HepG2 (cell line): ENCODE data around the gene PTGIS. TPM values are rescaled to one million over a fixed set of nuclear protein-coding genes. Genes with fewer than 3 reads are reported as not detected.

Experiments
- DNMT3B ChIP-seq: conservative IDR thresholded peaks from 2 replicates; pipeline ENCODE4 v1.6.1; 2016; ENCODE audit warnings: missing biosample characterization, control low read depth
- HHEX ChIP-seq: IDR thresholded peaks from 2 replicates; pipeline ENCODE4 v1.6.1; 2016; ENCODE audit warnings: control low read depth
- HOXA3 ChIP-seq: sonication (generic); formaldehyde crosslinking; IDR thresholded peaks from 2 replicates; pipeline ENCODE4 v1.5.0; 2020; ENCODE audit warnings: missing genetic modification reagents
- MAZ ChIP-seq, 2 experiments: sonication (generic) in 1 of 2; formaldehyde crosslinking in 1 of 2; IDR thresholded peaks; 2 replicates each; pipeline versions ENCODE4 v1.5.0 to v1.6.1; 2012 to 2020; ENCODE audit warnings: low read depth in 2 of 2, mild to moderate bottlenecking in 2 of 2, borderline replicate concordance in 1 of 2, improper control_type of control experiment in 1 of 2, low read length in 1 of 2, missing genetic modification reagents in 1 of 2, moderate library complexity in 1 of 2
- NCOA5 ChIP-seq: sonication (generic); formaldehyde crosslinking; IDR thresholded peaks from 2 replicates; pipeline ENCODE4 v1.4.0; 2020; ENCODE audit warnings: missing genetic modification reagents
- NPAS2 ChIP-seq: sonication (generic); formaldehyde crosslinking; IDR thresholded peaks from 2 replicates; pipeline ENCODE4 v1.8.0; 2022; ENCODE audit warnings: mild to moderate bottlenecking, missing genetic modification reagents, borderline replicate concordance
- PAWR ChIP-seq: sonication (generic); formaldehyde crosslinking; IDR thresholded peaks from 2 replicates; pipeline ENCODE4 v1.4.0; 2020; ENCODE audit warnings: missing genetic modification reagents, mild to moderate bottlenecking, borderline replicate concordance
- PLRG1 ChIP-seq: fragments of 450-650 bp; conservative IDR thresholded peaks from 2 replicates; pipeline ENCODE4 v1.6.1; 2016
- POGZ ChIP-seq: sonication (generic); formaldehyde crosslinking; IDR thresholded peaks from 2 replicates; pipeline ENCODE4 v1.4.0; 2020; ENCODE audit warnings: mild to moderate bottlenecking, missing genetic modification reagents
- POLR2A ChIP-seq, 2 experiments: IDR thresholded peaks; 2 replicates each; pipeline ENCODE4 v1.6.1; 2011; ENCODE audit warnings: low read depth in 2 of 2, low read length in 2 of 2, mild to moderate bottlenecking in 1 of 2, moderate library complexity in 1 of 2; ENCODE audit not compliant: insufficient read depth in 1 of 2
- PRMT3 ChIP-seq: sonication (generic); formaldehyde crosslinking; IDR thresholded peaks from 2 replicates; pipeline ENCODE4 v1.8.1; 2022; ENCODE audit warnings: low read depth, mild to moderate bottlenecking, moderate library complexity, missing genetic modification reagents, borderline replicate concordance
- SCMH1 ChIP-seq: sonication (generic); formaldehyde crosslinking; IDR thresholded peaks from 2 replicates; pipeline ENCODE4 v1.9.0; 2021; ENCODE audit warnings: missing genetic modification reagents, mild to moderate bottlenecking, borderline replicate concordance
- SIX1 ChIP-seq: sonication (generic); formaldehyde crosslinking; IDR thresholded peaks from 2 replicates; pipeline ENCODE4 v1.4.0; 2020; ENCODE audit warnings: missing genetic modification reagents, borderline replicate concordance
- TEAD3 ChIP-seq: optimal IDR thresholded peaks from 2 replicates; pipeline ENCODE3; 2016; ENCODE audit warnings: borderline replicate concordance
- ZC3H13 ChIP-seq: sonication (generic); formaldehyde crosslinking; IDR thresholded peaks from 2 replicates; pipeline ENCODE4 v1.8.1; 2023; ENCODE audit warnings: mild to moderate bottlenecking, missing genetic modification reagents, moderate library complexity
- ZNF484 ChIP-seq: sonication (generic); formaldehyde crosslinking; IDR thresholded peaks from 2 replicates; pipeline ENCODE4 v1.5.1; 2020; ENCODE audit warnings: mild to moderate bottlenecking, low read depth, missing genetic modification reagents, borderline replicate concordance
- ZNF543 ChIP-seq: sonication (generic); formaldehyde crosslinking; IDR thresholded peaks from 2 replicates; pipeline ENCODE4 v1.4.0; 2020; ENCODE audit warnings: mild to moderate bottlenecking, missing genetic modification reagents
- ZNF550 ChIP-seq: sonication (generic); formaldehyde crosslinking; IDR thresholded peaks from 2 replicates; pipeline ENCODE4 v1.4.0; 2020; ENCODE audit warnings: mild to moderate bottlenecking, missing genetic modification reagents, borderline replicate concordance
- ZNF616 ChIP-seq: sonication (generic); formaldehyde crosslinking; IDR thresholded peaks from 2 replicates; pipeline ENCODE4 v1.5.0; 2020; ENCODE audit warnings: low read depth, mild to moderate bottlenecking, missing genetic modification reagents
- ZNF775 ChIP-seq: sonication (generic); formaldehyde crosslinking; IDR thresholded peaks from 2 replicates; pipeline ENCODE4 v1.4.0; 2020; ENCODE audit warnings: missing genetic modification reagents, mild to moderate bottlenecking, moderate library complexity, borderline replicate concordance
- ZSCAN29 ChIP-seq: sonication (generic); formaldehyde crosslinking; conservative IDR thresholded peaks from 2 replicates; pipeline ENCODE4 v1.4.0; 2020; ENCODE audit warnings: mild to moderate bottlenecking, missing genetic modification reagents
- polyA plus RNA-seq, 8 experiments: library from polyadenylated mRNA; depleted of rRNA in 3 of 8; stranded (reverse) in 7 of 8; unstranded in 1 of 8; fragments of >200 nt; fragmentation: Illumina TruSeq in 4 of 8; extraction: Trizol in 4 of 8; gene quantifications; 2 replicates each; pipeline versions ENCODE4 v1.2.1 to v1.2.3, GENCODE V29; 2011 to 2016; ENCODE audit warnings: low read depth in 4 of 8, missing spikeins in 1 of 8, mixed read lengths in 1 of 8; ENCODE audit not compliant: insufficient read depth in 1 of 8
- total RNA-seq, 5 experiments: library from RNA; depleted of rRNA; stranded (reverse); fragments of >200 nt; fragmentation: Illumina TruSeq; extraction: Trizol; gene quantifications; 2 replicates each; pipeline ENCODE4 v1.2.3, GENCODE V29; 2016; ENCODE audit warnings: low read depth in 1 of 5
- TF ChIP-seq, protein P1 (sequence below): sonication (generic); formaldehyde crosslinking; IDR thresholded peaks from 2 replicates; pipeline ENCODE4 v1.4.0; 2020; ENCODE audit warnings: low read depth, mild to moderate bottlenecking, missing genetic modification reagents
- TF ChIP-seq, protein P2 (sequence below): sonication (generic); formaldehyde crosslinking; IDR thresholded peaks from 2 replicates; pipeline ENCODE4 v1.4.0; 2020; ENCODE audit warnings: mild to moderate bottlenecking, low read depth, missing genetic modification reagents
- TF ChIP-seq, protein P3 (sequence below): IDR thresholded peaks from 2 replicates; pipeline ENCODE4 v1.6.1; 2016
- TF ChIP-seq, protein P4 (sequence below): IDR thresholded peaks from 2 replicates; pipeline ENCODE4 v1.6.1; 2016; ENCODE audit warnings: low read depth

The PTGIS gene
- total and polyA plus RNA-seq, 2 of the 13 experiments (the other 11 are each of a cell fraction or from before 2014, with no cell fraction given), result not detected

DNA sequence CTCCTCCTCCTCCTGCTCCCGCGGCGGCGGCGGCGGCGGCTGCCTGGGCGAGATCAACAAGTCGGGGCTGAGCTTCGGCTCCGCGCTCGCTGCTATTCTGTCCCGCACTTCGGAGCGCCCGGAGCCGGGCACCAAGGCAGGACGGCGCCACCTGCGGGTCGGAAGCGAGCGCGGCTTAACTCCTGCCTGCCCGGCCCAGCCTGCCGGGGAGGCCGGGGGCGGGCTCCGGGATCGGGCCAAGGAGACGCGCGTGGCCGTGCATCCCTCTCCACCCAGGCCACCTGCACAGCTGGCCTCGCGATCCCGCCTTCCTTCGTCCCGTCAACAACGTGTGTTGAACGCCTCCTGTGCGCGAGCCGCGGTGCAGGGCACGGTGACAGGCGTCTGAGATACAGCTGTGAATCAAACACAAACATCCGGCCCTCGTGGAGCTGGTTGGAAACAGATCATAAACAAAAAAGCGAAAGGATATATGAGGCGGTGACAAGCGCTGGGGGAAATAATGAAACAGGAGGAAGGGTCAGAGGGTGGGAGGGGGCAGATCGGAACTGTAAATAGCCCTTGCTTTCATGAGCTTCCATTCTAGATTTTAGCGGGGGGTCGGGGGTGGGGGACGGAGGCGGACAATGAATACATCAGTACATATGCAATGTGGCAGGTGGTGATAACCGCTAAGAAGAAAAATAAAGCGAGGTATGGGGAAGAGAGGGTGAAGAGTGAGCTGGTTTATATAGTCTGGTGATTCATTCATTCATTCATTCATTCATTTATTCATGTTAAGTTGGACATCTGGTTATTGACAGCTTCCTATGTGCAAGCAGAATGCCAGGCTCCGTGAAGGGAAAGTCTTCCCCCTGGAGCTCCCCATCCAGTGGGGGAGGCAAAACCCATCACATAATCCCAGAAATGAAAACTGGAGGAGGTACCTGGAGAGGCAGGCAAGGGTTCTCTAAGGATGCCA lies 83.5 kb downstream of the PTGIS start (continued):
- TF ChIP-seq POLR2A (IDR thresholded peaks at IDR 0.05; ENCODE audit: insufficient read depth in 1 of 2, low read depth in 2 of 2, low read length in 2 of 2) (no peak), ZNF484 (CRISPR knock-in tag) (no peak), HHEX (CRISPR knock-in tag) (no peak), DNMT3B (no peak), PRMT3 (CRISPR knock-in tag) (no peak), SIX1 (no peak), ZNF543 (0 out of 2 replicates have a peak, but pooled peaks have one; percentile 44), ZNF775 (no peak), MAZ (IDR thresholded peaks at IDR 0.05; ENCODE audit: borderline replicate concordance, low read depth, low read length) (peak; percentile 44; the same call in 1 of the 2 replicates), MAZ (CRISPR knock-in tag; IDR thresholded peaks at IDR 0.05; ENCODE audit: low read depth) (peak; percentile 53), SCMH1 (CRISPR knock-in tag) (no peak), ZSCAN29 (CRISPR knock-in tag) (peak; percentile 51; the same call in 1 of the 2 replicates), ZNF550 (no peak), NPAS2 (CRISPR knock-in tag) (no peak), PLRG1 (no peak), ZC3H13 (CRISPR knock-in tag) (no peak), POGZ (CRISPR knock-in tag) (no peak), TEAD3 (peak; percentile 72), HOXA3 (CRISPR knock-in tag) (peak; percentile 51), ZNF616 (CRISPR knock-in tag) (no peak), NCOA5 (no peak), PAWR (CRISPR knock-in tag) (no peak)
- TF ChIP-seq, protein P1, sequence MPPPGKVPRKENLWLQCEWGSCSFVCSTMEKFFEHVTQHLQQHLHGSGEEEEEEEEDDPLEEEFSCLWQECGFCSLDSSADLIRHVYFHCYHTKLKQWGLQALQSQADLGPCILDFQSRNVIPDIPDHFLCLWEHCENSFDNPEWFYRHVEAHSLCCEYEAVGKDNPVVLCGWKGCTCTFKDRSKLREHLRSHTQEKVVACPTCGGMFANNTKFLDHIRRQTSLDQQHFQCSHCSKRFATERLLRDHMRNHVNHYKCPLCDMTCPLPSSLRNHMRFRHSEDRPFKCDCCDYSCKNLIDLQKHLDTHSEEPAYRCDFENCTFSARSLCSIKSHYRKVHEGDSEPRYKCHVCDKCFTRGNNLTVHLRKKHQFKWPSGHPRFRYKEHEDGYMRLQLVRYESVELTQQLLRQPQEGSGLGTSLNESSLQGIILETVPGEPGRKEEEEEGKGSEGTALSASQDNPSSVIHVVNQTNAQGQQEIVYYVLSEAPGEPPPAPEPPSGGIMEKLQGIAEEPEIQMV, result peak; percentile 63; the same call in 1 of the 2 replicates
- TF ChIP-seq, protein P2, sequence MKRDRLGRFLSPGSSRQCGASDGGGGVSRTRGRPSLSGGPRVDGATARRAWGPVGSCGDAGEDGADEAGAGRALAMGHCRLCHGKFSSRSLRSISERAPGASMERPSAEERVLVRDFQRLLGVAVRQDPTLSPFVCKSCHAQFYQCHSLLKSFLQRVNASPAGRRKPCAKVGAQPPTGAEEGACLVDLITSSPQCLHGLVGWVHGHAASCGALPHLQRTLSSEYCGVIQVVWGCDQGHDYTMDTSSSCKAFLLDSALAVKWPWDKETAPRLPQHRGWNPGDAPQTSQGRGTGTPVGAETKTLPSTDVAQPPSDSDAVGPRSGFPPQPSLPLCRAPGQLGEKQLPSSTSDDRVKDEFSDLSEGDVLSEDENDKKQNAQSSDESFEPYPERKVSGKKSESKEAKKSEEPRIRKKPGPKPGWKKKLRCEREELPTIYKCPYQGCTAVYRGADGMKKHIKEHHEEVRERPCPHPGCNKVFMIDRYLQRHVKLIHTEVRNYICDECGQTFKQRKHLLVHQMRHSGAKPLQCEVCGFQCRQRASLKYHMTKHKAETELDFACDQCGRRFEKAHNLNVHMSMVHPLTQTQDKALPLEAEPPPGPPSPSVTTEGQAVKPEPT (CRISPR knock-in tag), result 0 out of 2 replicates have a peak, but pooled peaks have one; percentile 34
- TF ChIP-seq, protein P3, sequence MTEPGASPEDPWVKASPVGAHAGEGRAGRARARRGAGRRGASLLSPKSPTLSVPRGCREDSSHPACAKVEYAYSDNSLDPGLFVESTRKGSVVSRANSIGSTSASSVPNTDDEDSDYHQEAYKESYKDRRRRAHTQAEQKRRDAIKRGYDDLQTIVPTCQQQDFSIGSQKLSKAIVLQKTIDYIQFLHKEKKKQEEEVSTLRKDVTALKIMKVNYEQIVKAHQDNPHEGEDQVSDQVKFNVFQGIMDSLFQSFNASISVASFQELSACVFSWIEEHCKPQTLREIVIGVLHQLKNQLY, result no peak
- TF ChIP-seq, protein P4, sequence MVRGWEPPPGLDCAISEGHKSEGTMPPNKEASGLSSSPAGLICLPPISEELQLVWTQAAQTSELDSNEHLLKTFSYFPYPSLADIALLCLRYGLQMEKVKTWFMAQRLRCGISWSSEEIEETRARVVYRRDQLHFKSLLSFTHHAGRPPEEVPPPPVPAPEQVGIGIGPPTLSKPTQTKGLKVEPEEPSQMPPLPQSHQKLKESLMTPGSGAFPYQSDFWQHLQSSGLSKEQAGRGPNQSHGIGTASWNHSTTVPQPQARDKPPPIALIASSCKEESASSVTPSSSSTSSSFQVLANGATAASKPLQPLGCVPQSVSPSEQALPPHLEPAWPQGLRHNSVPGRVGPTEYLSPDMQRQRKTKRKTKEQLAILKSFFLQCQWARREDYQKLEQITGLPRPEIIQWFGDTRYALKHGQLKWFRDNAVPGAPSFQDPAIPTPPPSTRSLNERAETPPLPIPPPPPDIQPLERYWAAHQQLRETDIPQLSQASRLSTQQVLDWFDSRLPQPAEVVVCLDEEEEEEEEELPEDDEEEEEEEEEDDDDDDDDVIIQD (CRISPR knock-in tag), result no peak
